Trophoblast cell (in vitro differentiated cells and primary cell): ENCODE results near the gene OBI1.

Source experiments
- DNase-seq, 2 donors: peaks; one replicate each; pipeline ENCODE4 v3.0.0-alpha.2; 2016
- H2AFZ ChIP-seq: 2 replicates; pipeline ENCODE4 v1.6.1; 2013; ENCODE audit warnings: low read length, moderate library complexity, mild to moderate bottlenecking; ENCODE audit not compliant: insufficient read depth, poor library complexity
- H2AK5ac ChIP-seq: 2 replicates; pipeline ENCODE4 v1.6.1; 2013; ENCODE audit warnings: mild to moderate bottlenecking, low read length
- H2BK120ac ChIP-seq: 2 replicates; pipeline ENCODE4 v1.6.1; 2013; ENCODE audit warnings: low read length, mild to moderate bottlenecking, moderate library complexity; ENCODE audit not compliant: insufficient read depth, poor library complexity
- H2BK12ac ChIP-seq: 2 replicates; pipeline ENCODE4 v1.6.1; 2013; ENCODE audit warnings: mild to moderate bottlenecking, low read length, moderate library complexity
- H2BK5ac ChIP-seq: 2 replicates; pipeline ENCODE4 v1.6.1; 2013; ENCODE audit warnings: low read length, low read depth, moderate library complexity, mild to moderate bottlenecking; ENCODE audit not compliant: poor library complexity
- H3K14ac ChIP-seq: 2 replicates; pipeline ENCODE4 v1.6.1; 2013; ENCODE audit warnings: mild to moderate bottlenecking, low read length
- H3K18ac ChIP-seq: 2 replicates; pipeline ENCODE4 v1.6.1; 2013; ENCODE audit warnings: mild to moderate bottlenecking, low read length
- H3K23ac ChIP-seq: 2 replicates; pipeline ENCODE4 v1.6.1; 2013; ENCODE audit warnings: low read length
- H3K27ac ChIP-seq: 2 replicates; pipeline ENCODE4 v1.5.1; 2013; ENCODE audit warnings: low read depth, mild to moderate bottlenecking, inconsistent platforms, low read length, moderate library complexity
- H3K27me3 ChIP-seq: 2 replicates; pipeline ENCODE4 v1.6.1; 2013; ENCODE audit warnings: inconsistent platforms, mild to moderate bottlenecking, low read length, moderate library complexity; ENCODE audit not compliant: insufficient read depth
- H3K36me3 ChIP-seq, 2 experiments: 1 replicate in 1 of 2; 2 replicates in 1 of 2; pipeline ENCODE4 v1.6.1; 2013; ENCODE audit warnings: low read length in 2 of 2, mild to moderate bottlenecking in 2 of 2, moderate library complexity in 1 of 2; ENCODE audit not compliant: insufficient read depth in 2 of 2, control insufficient read depth in 1 of 2
- H3K4ac ChIP-seq: 2 replicates; pipeline ENCODE4 v1.6.1; 2013; ENCODE audit warnings: low read depth, mild to moderate bottlenecking, low read length, moderate library complexity
- H3K4me1 ChIP-seq, 2 experiments: 1 replicate in 1 of 2; 2 replicates in 1 of 2; pipeline ENCODE4 v1.6.1; 2013; ENCODE audit warnings: low read length in 2 of 2, mild to moderate bottlenecking in 2 of 2, moderate library complexity in 1 of 2; ENCODE audit not compliant: insufficient read depth in 2 of 2, control insufficient read depth in 1 of 2
- H3K4me2 ChIP-seq: 2 replicates; pipeline ENCODE4 v1.6.1; 2013; ENCODE audit warnings: inconsistent platforms, mild to moderate bottlenecking, low read length, moderate library complexity
- H3K4me3 ChIP-seq: 2 replicates; pipeline ENCODE4 v1.5.1; 2013; ENCODE audit warnings: mild to moderate bottlenecking, low read depth, low read length, inconsistent platforms
- H3K79me1 ChIP-seq: one replicate; pipeline ENCODE4 v1.6.1; 2013; ENCODE audit warnings: low read length
- H3K79me2 ChIP-seq: 2 replicates; pipeline ENCODE4 v1.6.1; 2013; ENCODE audit warnings: low read length, mild to moderate bottlenecking; ENCODE audit not compliant: control insufficient read depth, insufficient read depth, poor library complexity
- H3K9ac ChIP-seq: 2 replicates; pipeline ENCODE4 v1.6.1; 2013; ENCODE audit warnings: mild to moderate bottlenecking, low read length
- H3K9me3 ChIP-seq: 2 replicates; pipeline ENCODE4 v1.6.1; 2013; ENCODE audit warnings: low read depth, mild to moderate bottlenecking, control low read depth, inconsistent platforms, low read length; ENCODE audit not compliant: insufficient read depth
- H4K12ac ChIP-seq: 2 replicates; pipeline ENCODE4 v1.6.1; 2013; ENCODE audit warnings: low read depth, mild to moderate bottlenecking, low read length, moderate library complexity
- H4K8ac ChIP-seq: 2 replicates; pipeline ENCODE4 v1.6.1; 2013; ENCODE audit warnings: low read depth, mild to moderate bottlenecking, low read length, moderate library complexity
- H4K91ac ChIP-seq: one replicate; pipeline ENCODE4 v1.6.1; 2013; ENCODE audit warnings: low read depth, mild to moderate bottlenecking, low read length, moderate library complexity
- WGBS: extraction: QIAGEN DNeasy Blood & Tissue Kit; methylation state at CpG from one replicate; pipeline ENCODE4 v1.1.7; 2013; ENCODE audit warnings: missing lambda C conversion rate; ENCODE audit not compliant: insufficient read length, insufficient coverage; ENCODE audit errors: extremely low coverage; 5-methylcytosine and 5-hydroxymethylcytosine counted together

The OBI1 gene

DNA sequence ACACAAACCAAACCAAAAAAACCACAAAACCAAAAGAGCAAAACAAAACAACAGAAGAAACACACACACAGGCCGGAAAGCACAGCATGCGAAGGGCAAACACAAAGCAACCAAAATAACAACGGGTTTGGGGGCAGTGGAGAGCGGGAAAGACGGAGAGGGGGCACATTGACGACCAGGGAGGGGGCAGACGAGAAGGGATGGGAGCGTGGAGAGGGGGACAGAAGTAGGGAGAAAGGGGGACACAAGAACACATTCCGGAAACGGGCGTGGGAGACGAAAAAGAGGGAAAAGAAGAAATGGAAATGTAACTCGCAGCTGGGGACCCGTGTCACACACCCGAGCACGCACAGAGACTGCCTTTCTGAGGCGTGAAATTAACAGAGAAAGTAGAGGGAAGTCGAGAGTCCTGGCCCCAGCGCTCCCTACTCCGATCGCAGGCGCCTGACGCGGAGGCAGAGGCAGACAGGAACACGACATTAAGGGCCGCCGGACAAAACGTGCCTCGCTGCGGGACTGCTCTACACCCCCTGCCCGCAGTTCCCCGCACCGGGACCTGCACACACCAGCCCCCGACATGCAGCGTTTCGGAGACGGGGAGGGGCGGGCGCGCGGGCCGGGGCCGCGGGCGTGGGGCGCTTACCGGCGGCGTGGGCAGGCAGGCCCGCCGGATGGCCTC lies 56.3 kb downstream of the OBI1 start:
- no peaks in the 10 kb centered on the region for H3K79me1 ChIP-seq
- no peak overlapping the region for H3K9ac ChIP-seq
- peaks cover 81% of the 10 kb centered on the region for H3K27me3 ChIP-seq
- H2BK12ac ChIP-seq: no peak overlapping the region
- H2AK5ac ChIP-seq: no peak overlapping the region
- peaks cover 13 to 20% of the 10 kb centered on the region in 2 experiments for H3K4me1 ChIP-seq
- no peaks in the 10 kb centered on the region for H3K36me3 ChIP-seq
- H3K9me3 ChIP-seq: peaks cover 13% of the 10 kb centered on the region
- H3K4ac ChIP-seq: no peak overlapping the region
- no peak overlapping the region for H3K23ac ChIP-seq
- no peak overlapping the region for H3K27ac ChIP-seq
- H3K79me2 ChIP-seq: no peaks in the 10 kb centered on the region
- H3K4me2 ChIP-seq: peak overlapping the region; percentile 75
- H2BK120ac ChIP-seq: no peak overlapping the region
- no peak overlapping the region for H3K14ac ChIP-seq
- H3K4me3 ChIP-seq: peak overlapping the region; percentile 69
- no peak overlapping the region for H4K91ac ChIP-seq
- WGBS: no CpG with 5 or more reads among the region's 51 CpGs
- no peak overlapping the region for H4K12ac ChIP-seq
- no peak overlapping the region for H2BK5ac ChIP-seq
- H4K8ac ChIP-seq: no peak overlapping the region
- no peak overlapping the region for H3K18ac ChIP-seq
- DNase-seq: no peak
- H2AFZ ChIP-seq: peak overlapping the region; percentile 84

DNA sequence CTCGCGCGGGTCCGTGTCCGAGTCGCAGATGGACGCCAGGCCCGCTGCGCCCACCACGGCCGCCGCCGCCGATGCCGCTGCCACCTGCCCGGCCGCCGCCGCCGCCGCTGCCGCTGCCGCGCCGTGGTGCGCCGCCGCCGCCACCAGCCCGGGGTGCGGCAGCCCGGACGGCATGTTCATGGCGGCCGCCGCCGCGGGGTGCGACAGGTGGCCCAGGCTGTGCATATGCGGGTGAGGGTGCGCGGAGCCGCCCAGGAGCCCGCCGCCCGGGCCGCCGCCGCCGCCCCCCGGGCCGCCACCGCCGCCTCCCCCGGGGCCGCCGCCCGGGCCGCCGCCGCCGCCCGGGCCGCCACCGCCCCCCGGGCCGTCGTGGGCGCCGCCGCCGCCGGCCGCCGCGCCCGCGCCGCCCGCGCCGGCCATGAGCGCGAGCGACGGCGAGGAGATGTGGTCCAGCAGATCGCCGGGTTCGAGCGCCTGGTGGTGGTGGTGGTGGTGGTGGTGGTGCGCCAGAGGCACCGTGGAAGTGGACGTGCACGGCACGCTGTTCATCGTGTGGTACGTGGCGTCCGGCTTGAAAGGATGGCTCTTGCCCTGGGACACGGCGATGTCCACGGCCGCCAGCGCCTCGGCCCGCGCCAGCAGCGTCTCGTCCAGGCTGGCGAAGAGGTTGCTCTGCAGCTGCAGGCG lies 56.9 kb downstream of the OBI1 start:
- Histone ChIP-seq H3K14ac (no peak overlapping the region), H3K27ac (no peak overlapping the region), H4K8ac (no peak overlapping the region), H4K12ac (no peak overlapping the region), H3K4me3 (peak overlapping the region; percentile 42), H3K9ac (no peak overlapping the region), H3K4me1 (peaks cover 13 to 20% of the 10 kb centered on the region in 2 experiments), H2BK120ac (no peak overlapping the region), H3K27me3 (peaks cover 81% of the 10 kb centered on the region), H3K79me2 (no peaks in the 10 kb centered on the region), H2AK5ac (no peak overlapping the region), H3K23ac (no peak overlapping the region), H3K79me1 (no peaks in the 10 kb centered on the region), H2BK12ac (no peak overlapping the region), H3K4me2 (peak overlapping the region; percentile 75), H4K91ac (no peak overlapping the region), H3K4ac (no peak overlapping the region), H2AFZ (peak overlapping the region; percentile 37), H2BK5ac (no peak overlapping the region), H3K9me3 (peaks cover 13% of the 10 kb centered on the region), H3K36me3 (no peaks in the 10 kb centered on the region), H3K18ac (no peak overlapping the region)
- DNase-seq: no peak
- WGBS: no CpG with 5 or more reads among the region's 112 CpGs

DNA sequence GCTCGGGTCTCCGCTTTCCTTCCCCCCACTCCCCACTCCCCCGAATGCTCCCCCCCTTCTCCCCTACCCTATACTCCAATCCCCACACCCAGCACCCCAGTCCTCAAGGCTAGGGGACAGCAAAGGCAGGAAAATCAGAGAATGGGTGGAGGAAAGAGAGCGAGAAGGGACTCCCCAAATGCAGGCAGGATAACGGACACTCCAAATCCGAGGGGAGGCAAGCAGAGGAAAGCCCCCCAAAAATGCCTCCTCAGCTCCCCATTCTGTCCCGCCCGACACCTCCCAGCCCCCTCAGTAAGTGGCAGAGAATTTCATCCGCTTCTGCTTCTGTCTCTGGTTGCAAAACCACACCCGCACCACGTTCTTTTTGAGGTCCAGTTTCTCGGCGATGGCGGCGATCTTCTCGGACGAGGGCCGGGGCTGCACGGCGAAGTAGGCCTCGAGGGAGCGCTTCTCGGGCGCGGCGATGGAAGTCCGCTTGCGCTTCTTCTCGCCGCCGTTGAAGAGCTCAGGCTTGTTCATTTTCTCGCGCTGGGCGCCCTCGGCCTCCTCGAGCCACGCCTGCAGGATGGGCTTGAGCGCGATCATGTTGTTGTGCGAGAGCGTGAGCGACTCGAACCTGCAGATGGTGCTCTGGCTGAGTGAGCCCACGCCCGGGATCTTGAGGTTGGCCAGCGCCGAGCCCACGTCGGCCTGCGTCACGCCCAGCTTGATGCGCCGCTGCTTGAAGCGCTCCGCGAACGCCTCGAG lies 57.7 kb downstream of the OBI1 start:
- Histone ChIP-seq H4K8ac (no peak overlapping the region), H3K4me3 (peak overlapping the region; percentile 42), H2AFZ (peak overlapping the region; percentile 37), H2BK120ac (no peak overlapping the region), H3K9ac (no peak overlapping the region), H2BK5ac (no peak overlapping the region), H3K27ac (no peak overlapping the region), H3K18ac (no peak overlapping the region), H3K9me3 (peaks cover 13% of the 10 kb centered on the region), H3K4me1 (peaks cover 13 to 20% of the 10 kb centered on the region in 2 experiments), H4K91ac (no peak overlapping the region), H3K79me2 (no peaks in the 10 kb centered on the region), H4K12ac (no peak overlapping the region), H2AK5ac (no peak overlapping the region), H3K23ac (no peak overlapping the region), H3K79me1 (no peaks in the 10 kb centered on the region), H3K36me3 (no peaks in the 10 kb centered on the region), H3K14ac (no peak overlapping the region), H3K4ac (no peak overlapping the region), H3K4me2 (peak overlapping the region; percentile 60), H3K27me3 (peaks cover 81% of the 10 kb centered on the region), H2BK12ac (no peak overlapping the region)
- DNase-seq: no peak
- no CpG with 5 or more reads among the region's 58 CpGs for WGBS

DNA sequence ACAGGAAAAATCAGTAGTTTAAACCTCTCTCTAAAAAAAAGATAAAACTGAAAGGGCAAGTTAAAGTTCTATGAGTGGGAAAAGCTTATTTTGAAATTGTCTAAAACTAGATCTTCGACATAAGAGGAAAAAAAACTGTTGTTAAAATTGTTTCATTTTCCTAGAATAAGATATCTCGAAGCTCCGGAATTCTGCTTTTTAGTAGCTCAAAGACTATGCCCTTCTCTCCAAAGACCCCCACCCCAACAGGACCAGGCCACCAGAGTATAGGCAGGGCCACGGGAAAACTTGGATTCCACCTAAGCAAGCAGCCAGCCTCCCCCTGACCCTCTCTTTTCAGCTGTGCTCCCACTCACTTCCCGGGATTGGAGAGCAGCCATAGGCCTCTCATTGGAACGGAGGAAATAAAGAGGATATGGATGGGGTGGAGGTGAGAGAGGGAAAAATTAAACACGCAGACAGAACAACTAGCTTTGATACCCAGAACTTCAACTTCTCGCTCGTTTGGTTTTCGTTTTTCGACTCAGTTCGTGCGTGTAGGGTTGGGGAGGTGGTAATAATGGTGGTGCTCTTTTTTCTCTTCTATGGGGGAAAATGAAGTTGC lies 58.6 kb downstream of the OBI1 start:
- Histone ChIP-seq H3K14ac (no peak overlapping the region), H3K27ac (no peak overlapping the region), H2AFZ (no peak overlapping the region), H3K18ac (no peak overlapping the region), H3K4ac (no peak overlapping the region), H3K4me3 (no peak overlapping the region), H3K79me2 (no peaks in the 10 kb centered on the region), H2BK12ac (no peak overlapping the region), H3K9me3 (peaks cover 12% of the 10 kb centered on the region), H3K79me1 (no peaks in the 10 kb centered on the region), H3K4me2 (no peak overlapping the region), H3K4me1 (peaks cover 13 to 22% of the 10 kb centered on the region in 2 experiments), H2BK5ac (no peak overlapping the region), H3K23ac (no peak overlapping the region), H3K27me3 (peaks cover 81% of the 10 kb centered on the region), H2BK120ac (no peak overlapping the region), H2AK5ac (no peak overlapping the region), H4K12ac (no peak overlapping the region), H4K8ac (no peak overlapping the region), H4K91ac (no peak overlapping the region), H3K9ac (no peak overlapping the region), H3K36me3 (no peaks in the 10 kb centered on the region)
- DNase-seq: no peak
- WGBS: no CpG with 5 or more reads among the region's 13 CpGs
